Epithelial cell of proximal tubule (primary cell): ENCODE data around the gene ITGB5. TPM values are rescaled to one million over a fixed set of nuclear protein-coding genes. Genes with fewer than 3 reads are reported as not detected.

Experiments used
- DNase-seq: peaks from one replicate; pipeline ENCODE4 v3.0.0-alpha.2; 2011; ENCODE audit warnings: low read depth
- H3K4me3 ChIP-seq: 2 replicates; pipeline ENCODE4 v1.5.1; 2011; ENCODE audit warnings: low read depth, mild to moderate bottlenecking, low read length
- total RNA-seq: library from RNA; depleted of rRNA; stranded (reverse); fragments of >200 nt; gene quantifications from 2 replicates; pipeline ENCODE4 v1.2.3, GENCODE V29; 2015
- TF ChIP-seq, protein P1 (sequence below): conservative IDR thresholded peaks from 2 replicates; pipeline ENCODE4 v1.5.1; 2012; ENCODE audit warnings: low read depth, mild to moderate bottlenecking, low read length

The ITGB5 gene
- total RNA-seq, 1 donor from 2014 or later, result 141 TPM

DNA sequence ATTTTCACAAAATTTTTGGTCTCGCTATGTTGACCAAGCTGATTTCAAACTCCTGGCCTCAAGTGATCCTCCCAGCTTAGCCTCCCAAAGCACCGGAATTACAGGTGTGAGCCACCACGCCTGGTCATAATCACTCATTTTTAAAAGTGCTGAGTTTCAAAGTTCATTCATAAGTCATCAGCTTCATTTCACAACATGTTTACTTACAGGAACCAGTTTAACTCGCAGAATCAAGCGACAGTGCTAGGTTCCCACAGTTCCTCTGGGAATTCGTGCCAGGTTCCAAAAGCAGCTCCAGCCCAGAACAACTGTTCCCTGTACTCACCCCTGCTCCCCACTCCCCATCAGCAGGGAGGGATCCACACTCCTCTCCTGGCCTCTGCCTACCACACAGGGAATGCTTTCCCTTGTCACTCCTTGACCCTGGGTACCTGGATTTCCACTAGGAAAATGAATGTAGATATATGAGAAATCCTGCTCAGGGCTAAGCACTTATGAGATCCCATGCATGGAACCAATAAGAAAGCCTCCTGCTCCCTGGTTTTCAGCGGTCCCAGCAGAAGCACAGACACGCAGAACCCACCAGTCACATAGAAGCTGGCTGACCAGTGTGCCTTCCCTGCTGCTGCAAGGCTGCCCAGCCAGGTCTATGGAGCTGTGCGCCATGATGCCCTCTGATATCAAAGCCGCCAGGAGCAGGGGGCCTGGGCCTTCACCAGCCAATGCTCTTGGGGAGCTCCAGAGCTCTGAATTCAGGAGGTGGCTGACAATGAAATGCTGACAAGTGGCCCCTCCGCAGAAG is 72.3 kb downstream of the ITGB5 start:
- H3K4me3 ChIP-seq, result no peak overlapping the region
- TF ChIP-seq, protein P1, sequence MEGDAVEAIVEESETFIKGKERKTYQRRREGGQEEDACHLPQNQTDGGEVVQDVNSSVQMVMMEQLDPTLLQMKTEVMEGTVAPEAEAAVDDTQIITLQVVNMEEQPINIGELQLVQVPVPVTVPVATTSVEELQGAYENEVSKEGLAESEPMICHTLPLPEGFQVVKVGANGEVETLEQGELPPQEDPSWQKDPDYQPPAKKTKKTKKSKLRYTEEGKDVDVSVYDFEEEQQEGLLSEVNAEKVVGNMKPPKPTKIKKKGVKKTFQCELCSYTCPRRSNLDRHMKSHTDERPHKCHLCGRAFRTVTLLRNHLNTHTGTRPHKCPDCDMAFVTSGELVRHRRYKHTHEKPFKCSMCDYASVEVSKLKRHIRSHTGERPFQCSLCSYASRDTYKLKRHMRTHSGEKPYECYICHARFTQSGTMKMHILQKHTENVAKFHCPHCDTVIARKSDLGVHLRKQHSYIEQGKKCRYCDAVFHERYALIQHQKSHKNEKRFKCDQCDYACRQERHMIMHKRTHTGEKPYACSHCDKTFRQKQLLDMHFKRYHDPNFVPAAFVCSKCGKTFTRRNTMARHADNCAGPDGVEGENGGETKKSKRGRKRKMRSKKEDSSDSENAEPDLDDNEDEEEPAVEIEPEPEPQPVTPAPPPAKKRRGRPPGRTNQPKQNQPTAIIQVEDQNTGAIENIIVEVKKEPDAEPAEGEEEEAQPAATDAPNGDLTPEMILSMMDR, result no peak
- no peak for DNase-seq

DNA sequence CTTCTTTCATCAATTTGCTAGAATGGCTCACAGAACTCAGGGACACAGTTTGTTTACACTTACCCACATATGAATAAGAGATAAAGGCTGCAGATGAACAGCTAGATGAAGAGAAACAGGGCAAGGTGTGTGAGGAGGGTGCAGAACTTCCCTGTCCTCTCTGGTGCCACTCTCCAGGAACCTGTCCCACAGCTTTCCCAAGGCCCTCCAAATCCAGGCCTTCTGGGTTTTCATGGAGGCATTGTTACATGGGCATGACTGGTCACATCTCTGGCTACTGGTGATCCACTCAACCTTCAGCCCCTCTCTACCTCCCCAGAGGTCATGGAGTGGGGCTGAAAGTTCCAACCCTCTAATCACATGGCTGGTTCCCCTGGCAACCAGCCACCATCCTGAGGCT is 73.6 kb downstream of the ITGB5 start:
- no peak for DNase-seq
- no peak overlapping the region for H3K4me3 ChIP-seq
- TF ChIP-seq, protein P1, result no peak

DNA sequence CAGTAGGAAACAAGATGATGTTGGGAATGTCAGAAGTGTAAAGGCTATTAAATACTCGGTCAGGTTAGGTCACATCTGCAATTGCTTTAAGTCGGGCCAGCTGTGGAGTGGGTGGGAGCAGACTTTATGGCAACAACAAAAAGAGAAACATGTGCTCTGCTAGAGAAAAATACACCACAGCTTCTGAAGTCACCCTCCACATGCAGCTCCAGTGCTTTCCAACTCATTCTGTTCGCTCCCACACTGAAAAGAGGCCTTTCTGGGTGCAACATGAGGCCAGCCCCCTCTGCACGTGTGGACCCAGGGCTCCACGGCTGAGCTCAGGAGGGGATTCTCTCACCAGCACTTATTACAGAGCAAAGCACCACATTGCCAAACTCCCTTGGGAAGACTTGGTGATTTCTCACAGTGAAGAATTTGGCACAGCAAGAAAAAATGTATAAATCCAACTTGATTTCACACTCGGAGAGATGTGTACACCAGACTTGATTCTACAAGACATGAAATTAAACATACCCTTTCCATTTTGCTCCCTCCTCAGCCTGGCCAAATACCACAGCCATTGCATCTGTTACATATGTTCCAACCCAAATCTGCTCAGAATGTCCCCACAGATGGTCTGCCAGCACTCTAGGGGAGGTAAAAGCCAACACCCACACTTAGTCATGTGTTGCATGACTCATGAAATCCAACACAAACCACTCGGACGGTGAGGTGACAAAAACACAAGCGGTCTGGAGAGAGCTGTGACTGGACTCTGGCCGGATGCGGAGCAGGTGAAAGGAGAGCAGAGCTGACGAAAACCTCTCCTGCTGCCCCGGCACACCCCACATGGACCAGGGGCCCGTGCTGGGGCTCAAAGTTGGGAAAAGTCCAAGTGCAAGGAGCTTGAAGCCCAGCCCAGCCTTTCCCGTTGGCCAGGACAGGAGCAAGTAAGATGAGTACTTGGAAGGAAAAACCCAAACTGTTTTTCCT is 74.6 kb downstream of the ITGB5 start:
- TF ChIP-seq, protein P1, result no peak
- peak; percentile 89 for DNase-seq
- no peak overlapping the region for H3K4me3 ChIP-seq

- no peak overlapping the region for H3K4me3 ChIP-seq
- TF ChIP-seq, protein P1, result no peak
- no peak for DNase-seq
Observed at GRCh38 chr3:124811436-124811835, 75.7 kb downstream of the ITGB5 start.

GRCh38 chr3:124810970-124811369 is 76.2 kb downstream of the ITGB5 start:
- DNase-seq, result no peak
- TF ChIP-seq, protein P1, result no peak
- H3K4me3 ChIP-seq, result no peak overlapping the region

GRCh38 chr3:124809039-124809438 is 78.1 kb downstream of the ITGB5 start:
- H3K4me3 ChIP-seq, result no peak overlapping the region
- no peak for DNase-seq
- TF ChIP-seq, protein P1, result no peak
